Neural cell (in vitro differentiated cells): ENCODE data around the gene TENT5C. TPM values are rescaled to one million over a fixed set of nuclear protein-coding genes. Genes with fewer than 3 reads are reported as not detected.

Experiments
- H2AFZ ChIP-seq: fragments of 200-600, 300-800 bp; sonication (generic), shearing (Covaris generic); 2 replicates; pipeline ENCODE4 v1.6.0; 2014; ENCODE audit warnings: low read depth, mild to moderate bottlenecking, antibody characterized with exemption, low read length, moderate library complexity
- H3F3A ChIP-seq: fragments of 200-600 bp; shearing (Covaris generic); 2 replicates; pipeline ENCODE4 v1.6.1; 2016; ENCODE audit warnings: mild to moderate bottlenecking, moderate library complexity, mixed read lengths, antibody characterized with exemption, low read length; ENCODE audit not compliant: insufficient read depth, poor library complexity, severe bottlenecking
- H3K27ac ChIP-seq: fragments of 200-600, 300-800 bp; sonication (generic), shearing (Covaris generic); 2 replicates; pipeline ENCODE4 v1.5.1; 2014; ENCODE audit warnings: mild to moderate bottlenecking, low read length, moderate library complexity
- H3K27me3 ChIP-seq: fragments of 300-800, 200-600 bp; sonication (generic), shearing (Covaris generic); 2 replicates; pipeline ENCODE4 v1.6.0; 2014; ENCODE audit warnings: mild to moderate bottlenecking, low read depth, low read length, moderate library complexity; ENCODE audit not compliant: insufficient read depth
- H3K36me3 ChIP-seq: fragments of 300-800, 200-600 bp; sonication (generic), shearing (Covaris generic); 2 replicates; pipeline ENCODE4 v1.5.1; 2014; ENCODE audit warnings: mild to moderate bottlenecking, antibody characterized with exemption, low read length, moderate library complexity; ENCODE audit not compliant: insufficient read depth
- H3K4me2 ChIP-seq: fragments of 300-800, 200-600 bp; sonication (generic), shearing (Covaris generic); 2 replicates; pipeline ENCODE4 v1.6.0; 2014; ENCODE audit warnings: mild to moderate bottlenecking, low read length
- H3K4me3 ChIP-seq: fragments of 300-800, 200-600 bp; sonication (generic), shearing (Covaris generic); 2 replicates; pipeline ENCODE4 v1.5.1; 2014; ENCODE audit warnings: mild to moderate bottlenecking, low read length, moderate library complexity
- H3K79me2 ChIP-seq: fragments of 200-600 bp; shearing (Covaris generic); replicated peaks from 2 replicates; pipeline ENCODE4 v1.6.0; 2014; ENCODE audit warnings: mild to moderate bottlenecking, low read length, moderate library complexity; ENCODE audit not compliant: insufficient read depth
- H3K9ac ChIP-seq: fragments of 300-800, 200-600 bp; sonication (generic), shearing (Covaris generic); 2 replicates; pipeline ENCODE4 v1.6.1; 2016; ENCODE audit warnings: mild to moderate bottlenecking, low read length, mixed read lengths
- H3K9me2 ChIP-seq: fragments of 200-600 bp; shearing (Covaris generic); 2 replicates; pipeline ENCODE4 v1.6.1; 2016; ENCODE audit warnings: mild to moderate bottlenecking, low read length, mixed read lengths; ENCODE audit not compliant: insufficient read depth
- H3K9me3 ChIP-seq: fragments of 200-600, 300-800 bp; sonication (generic), shearing (Covaris generic); 2 replicates; pipeline ENCODE4 v1.6.1; 2016; ENCODE audit warnings: mild to moderate bottlenecking, mixed run types, low read length, moderate library complexity, mixed read lengths
- H4K20me1 ChIP-seq: fragments of 200-600 bp; shearing (Covaris generic); 2 replicates; pipeline ENCODE4 v1.6.1; 2016; ENCODE audit warnings: mild to moderate bottlenecking, mixed run types; ENCODE audit not compliant: insufficient read depth
- EP300 ChIP-seq: fragments of 450-650 bp; conservative IDR thresholded peaks from 2 replicates; pipeline ENCODE4 v1.6.1; 2014; ENCODE audit warnings: antibody characterized with exemption, mild to moderate bottlenecking, moderate library complexity; ENCODE audit not compliant: poor library complexity, severe bottlenecking
- EZH2 ChIP-seq: fragments of 200-600, 300-800 bp; shearing (Covaris generic), sonication (generic); IDR thresholded peaks from 2 replicates; pipeline ENCODE4 v1.6.1; 2014; ENCODE audit warnings: antibody characterized with exemption, low read length, borderline replicate concordance, mild to moderate bottlenecking; ENCODE audit not compliant: insufficient read depth, poor library complexity, severe bottlenecking
- MXI1 ChIP-seq: fragments of 450-650 bp; conservative IDR thresholded peaks from 2 replicates; pipeline ENCODE4 v1.6.1; 2014; ENCODE audit warnings: antibody characterized with exemption, mild to moderate bottlenecking; ENCODE audit not compliant: poor library complexity, severe bottlenecking
- POLR2AphosphoS5 ChIP-seq: IDR thresholded peaks from 2 replicates; pipeline ENCODE4 v1.6.1; 2012
- RAD21 ChIP-seq: fragments of 450-650 bp; conservative IDR thresholded peaks from 2 replicates; pipeline ENCODE4 v1.6.1; 2014; ENCODE audit warnings: antibody characterized with exemption, mild to moderate bottlenecking, moderate library complexity
- SMC3 ChIP-seq: fragments of 450-650 bp; conservative IDR thresholded peaks from 2 replicates; pipeline ENCODE4 v1.6.1; 2014; ENCODE audit warnings: antibody characterized with exemption, mild to moderate bottlenecking, moderate library complexity; ENCODE audit not compliant: poor library complexity
- TAF1 ChIP-seq: IDR thresholded peaks from 2 replicates; pipeline ENCODE4 v1.6.1; 2012; ENCODE audit warnings: low read depth
- polyA plus RNA-seq: library from polyadenylated mRNA; depleted of rRNA; stranded (reverse); fragments of >200 nt; gene quantifications from 2 replicates; pipeline ENCODE4 v1.2.3, GENCODE V29; 2014
- TF ChIP-seq, protein P1 (sequence below): fragments of 450-650 bp; IDR thresholded peaks from 2 replicates; pipeline ENCODE4 v1.5.1; 2014; ENCODE audit warnings: antibody characterized with exemption, mild to moderate bottlenecking, moderate library complexity; ENCODE audit not compliant: poor library complexity, severe bottlenecking
- TF ChIP-seq, protein P2 (sequence below): IDR thresholded peaks from 2 replicates; pipeline ENCODE4 v1.6.1; 2012; ENCODE audit warnings: borderline replicate concordance

TENT5C gene
- polyA plus RNA-seq, 1 donor from 2014 or later: 0.05 TPM

DNA sequence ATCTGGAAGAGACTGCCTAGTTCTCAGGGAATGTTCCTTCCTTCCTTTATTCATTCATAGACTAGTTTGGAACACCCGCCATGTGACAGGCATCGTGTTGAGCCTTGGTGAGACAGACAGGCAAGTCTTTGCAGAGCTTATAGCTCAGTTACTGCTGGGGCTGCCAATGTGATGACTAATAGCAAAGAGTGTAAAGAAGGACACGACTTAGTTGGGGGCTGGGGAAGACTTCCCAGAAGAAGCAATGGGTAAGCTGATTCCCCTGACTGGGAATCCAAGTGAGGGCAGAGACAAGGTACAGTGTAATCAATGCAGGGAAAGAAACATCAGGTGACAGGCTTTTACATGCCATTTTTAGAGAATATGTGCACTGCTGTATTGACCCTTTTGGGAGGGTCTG lies 51.2 kb downstream of the TENT5C start:
- Histone ChIP-seq H3F3A (no peaks in the 10 kb centered on the region), H3K9ac (no peak overlapping the region), H3K27me3 (no peaks in the 10 kb centered on the region), H3K36me3 (no peaks in the 10 kb centered on the region), H3K79me2 (no peaks in the 10 kb centered on the region), H3K27ac (no peak overlapping the region), H3K4me2 (no peak overlapping the region), H3K4me3 (no peak overlapping the region), H2AFZ (no peak overlapping the region), H4K20me1 (no peaks in the 10 kb centered on the region), H3K9me2 (no peaks in the 10 kb centered on the region), H3K9me3 (no peaks in the 10 kb centered on the region)
- TF ChIP-seq POLR2AphosphoS5: no peak
- no peak for TF ChIP-seq EZH2
- no peak for TF ChIP-seq SMC3
- TF ChIP-seq TAF1: no peak
- TF ChIP-seq, protein P1, sequence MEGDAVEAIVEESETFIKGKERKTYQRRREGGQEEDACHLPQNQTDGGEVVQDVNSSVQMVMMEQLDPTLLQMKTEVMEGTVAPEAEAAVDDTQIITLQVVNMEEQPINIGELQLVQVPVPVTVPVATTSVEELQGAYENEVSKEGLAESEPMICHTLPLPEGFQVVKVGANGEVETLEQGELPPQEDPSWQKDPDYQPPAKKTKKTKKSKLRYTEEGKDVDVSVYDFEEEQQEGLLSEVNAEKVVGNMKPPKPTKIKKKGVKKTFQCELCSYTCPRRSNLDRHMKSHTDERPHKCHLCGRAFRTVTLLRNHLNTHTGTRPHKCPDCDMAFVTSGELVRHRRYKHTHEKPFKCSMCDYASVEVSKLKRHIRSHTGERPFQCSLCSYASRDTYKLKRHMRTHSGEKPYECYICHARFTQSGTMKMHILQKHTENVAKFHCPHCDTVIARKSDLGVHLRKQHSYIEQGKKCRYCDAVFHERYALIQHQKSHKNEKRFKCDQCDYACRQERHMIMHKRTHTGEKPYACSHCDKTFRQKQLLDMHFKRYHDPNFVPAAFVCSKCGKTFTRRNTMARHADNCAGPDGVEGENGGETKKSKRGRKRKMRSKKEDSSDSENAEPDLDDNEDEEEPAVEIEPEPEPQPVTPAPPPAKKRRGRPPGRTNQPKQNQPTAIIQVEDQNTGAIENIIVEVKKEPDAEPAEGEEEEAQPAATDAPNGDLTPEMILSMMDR: no peak
- TF ChIP-seq MXI1: no peak
- no peak for TF ChIP-seq EP300

DNA sequence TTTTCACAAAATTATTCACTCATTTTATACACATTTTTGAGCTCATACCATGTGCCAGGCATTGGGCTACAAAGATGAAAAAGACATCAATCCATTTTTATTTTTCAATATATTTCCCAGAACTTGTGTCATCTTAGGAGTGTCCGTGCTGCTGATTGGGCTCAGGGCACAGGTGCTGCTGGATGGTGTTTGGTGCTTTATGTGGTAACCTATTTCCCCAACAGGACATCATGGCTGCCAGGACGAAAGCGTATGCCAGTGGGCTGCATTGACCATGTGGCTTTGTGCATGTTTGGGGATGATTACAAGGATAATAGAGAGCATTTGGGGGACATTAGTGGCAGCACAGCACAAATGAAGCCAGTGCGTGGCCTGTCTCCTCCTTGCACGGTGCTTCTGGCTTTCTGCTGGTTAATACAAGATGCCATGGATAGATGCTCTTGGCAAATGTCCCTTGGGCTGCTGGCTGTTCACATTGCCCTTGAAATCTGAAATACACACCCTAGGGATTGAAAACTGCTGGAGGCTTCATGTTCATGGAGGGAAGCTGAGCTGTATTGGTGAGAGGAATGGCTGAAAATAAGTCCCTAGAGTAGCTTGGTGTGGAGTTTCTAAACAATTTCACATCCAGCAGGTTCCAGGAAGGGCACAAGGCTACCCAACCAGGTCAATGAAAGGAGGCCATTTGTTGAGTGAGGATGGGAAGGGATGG lies 52.3 kb downstream of the TENT5C start:
- Histone ChIP-seq H3K4me3 (no peak overlapping the region), H3K9me2 (no peaks in the 10 kb centered on the region), H4K20me1 (no peaks in the 10 kb centered on the region), H3F3A (no peaks in the 10 kb centered on the region), H3K4me2 (no peak overlapping the region), H3K27me3 (no peaks in the 10 kb centered on the region), H2AFZ (no peak overlapping the region), H3K36me3 (no peaks in the 10 kb centered on the region), H3K9ac (no peak overlapping the region), H3K27ac (no peak overlapping the region), H3K9me3 (no peaks in the 10 kb centered on the region), H3K79me2 (no peaks in the 10 kb centered on the region)
- TF ChIP-seq SMC3 (no peak), RAD21 (no peak), EZH2 (no peak), EP300 (no peak)
- TF ChIP-seq, protein P2, sequence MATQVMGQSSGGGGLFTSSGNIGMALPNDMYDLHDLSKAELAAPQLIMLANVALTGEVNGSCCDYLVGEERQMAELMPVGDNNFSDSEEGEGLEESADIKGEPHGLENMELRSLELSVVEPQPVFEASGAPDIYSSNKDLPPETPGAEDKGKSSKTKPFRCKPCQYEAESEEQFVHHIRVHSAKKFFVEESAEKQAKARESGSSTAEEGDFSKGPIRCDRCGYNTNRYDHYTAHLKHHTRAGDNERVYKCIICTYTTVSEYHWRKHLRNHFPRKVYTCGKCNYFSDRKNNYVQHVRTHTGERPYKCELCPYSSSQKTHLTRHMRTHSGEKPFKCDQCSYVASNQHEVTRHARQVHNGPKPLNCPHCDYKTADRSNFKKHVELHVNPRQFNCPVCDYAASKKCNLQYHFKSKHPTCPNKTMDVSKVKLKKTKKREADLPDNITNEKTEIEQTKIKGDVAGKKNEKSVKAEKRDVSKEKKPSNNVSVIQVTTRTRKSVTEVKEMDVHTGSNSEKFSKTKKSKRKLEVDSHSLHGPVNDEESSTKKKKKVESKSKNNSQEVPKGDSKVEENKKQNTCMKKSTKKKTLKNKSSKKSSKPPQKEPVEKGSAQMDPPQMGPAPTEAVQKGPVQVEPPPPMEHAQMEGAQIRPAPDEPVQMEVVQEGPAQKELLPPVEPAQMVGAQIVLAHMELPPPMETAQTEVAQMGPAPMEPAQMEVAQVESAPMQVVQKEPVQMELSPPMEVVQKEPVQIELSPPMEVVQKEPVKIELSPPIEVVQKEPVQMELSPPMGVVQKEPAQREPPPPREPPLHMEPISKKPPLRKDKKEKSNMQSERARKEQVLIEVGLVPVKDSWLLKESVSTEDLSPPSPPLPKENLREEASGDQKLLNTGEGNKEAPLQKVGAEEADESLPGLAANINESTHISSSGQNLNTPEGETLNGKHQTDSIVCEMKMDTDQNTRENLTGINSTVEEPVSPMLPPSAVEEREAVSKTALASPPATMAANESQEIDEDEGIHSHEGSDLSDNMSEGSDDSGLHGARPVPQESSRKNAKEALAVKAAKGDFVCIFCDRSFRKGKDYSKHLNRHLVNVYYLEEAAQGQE: no peak
